AG09319 (cell line): ENCODE measurements around the gene PRKCB.

Source experiments
- DNase-seq: peaks from one replicate; pipeline ENCODE4 v3.0.0-alpha.2; 2010; ENCODE audit warnings: low read depth; ENCODE audit errors: extremely low read depth
- TF ChIP-seq, protein P1 (sequence below): IDR thresholded peaks from 2 replicates; pipeline ENCODE4 v1.5.1; 2011; ENCODE audit warnings: low read depth, mild to moderate bottlenecking, inconsistent platforms, low read length, moderate library complexity

Gene PRKCB

DNA sequence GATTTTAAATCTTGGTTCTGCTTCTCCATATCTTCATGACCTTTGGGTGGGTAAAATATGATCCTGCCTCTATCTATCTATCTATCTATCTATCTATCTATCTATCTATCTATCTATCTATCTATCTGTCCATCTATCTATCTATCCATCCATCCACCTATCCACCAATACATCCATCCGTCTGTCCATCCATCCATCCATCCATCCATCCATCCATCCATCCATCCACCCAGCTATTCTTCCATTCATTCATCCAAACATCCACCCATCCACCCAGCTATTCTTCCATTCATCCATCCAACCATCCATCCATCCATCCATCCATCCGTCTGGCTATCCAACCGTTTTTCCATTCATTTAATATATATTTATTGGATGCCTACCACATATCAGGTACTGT, 11.5 kb downstream of the PRKCB start:
- TF ChIP-seq, protein P1, sequence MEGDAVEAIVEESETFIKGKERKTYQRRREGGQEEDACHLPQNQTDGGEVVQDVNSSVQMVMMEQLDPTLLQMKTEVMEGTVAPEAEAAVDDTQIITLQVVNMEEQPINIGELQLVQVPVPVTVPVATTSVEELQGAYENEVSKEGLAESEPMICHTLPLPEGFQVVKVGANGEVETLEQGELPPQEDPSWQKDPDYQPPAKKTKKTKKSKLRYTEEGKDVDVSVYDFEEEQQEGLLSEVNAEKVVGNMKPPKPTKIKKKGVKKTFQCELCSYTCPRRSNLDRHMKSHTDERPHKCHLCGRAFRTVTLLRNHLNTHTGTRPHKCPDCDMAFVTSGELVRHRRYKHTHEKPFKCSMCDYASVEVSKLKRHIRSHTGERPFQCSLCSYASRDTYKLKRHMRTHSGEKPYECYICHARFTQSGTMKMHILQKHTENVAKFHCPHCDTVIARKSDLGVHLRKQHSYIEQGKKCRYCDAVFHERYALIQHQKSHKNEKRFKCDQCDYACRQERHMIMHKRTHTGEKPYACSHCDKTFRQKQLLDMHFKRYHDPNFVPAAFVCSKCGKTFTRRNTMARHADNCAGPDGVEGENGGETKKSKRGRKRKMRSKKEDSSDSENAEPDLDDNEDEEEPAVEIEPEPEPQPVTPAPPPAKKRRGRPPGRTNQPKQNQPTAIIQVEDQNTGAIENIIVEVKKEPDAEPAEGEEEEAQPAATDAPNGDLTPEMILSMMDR, result no peak
- no peak for DNase-seq

DNA sequence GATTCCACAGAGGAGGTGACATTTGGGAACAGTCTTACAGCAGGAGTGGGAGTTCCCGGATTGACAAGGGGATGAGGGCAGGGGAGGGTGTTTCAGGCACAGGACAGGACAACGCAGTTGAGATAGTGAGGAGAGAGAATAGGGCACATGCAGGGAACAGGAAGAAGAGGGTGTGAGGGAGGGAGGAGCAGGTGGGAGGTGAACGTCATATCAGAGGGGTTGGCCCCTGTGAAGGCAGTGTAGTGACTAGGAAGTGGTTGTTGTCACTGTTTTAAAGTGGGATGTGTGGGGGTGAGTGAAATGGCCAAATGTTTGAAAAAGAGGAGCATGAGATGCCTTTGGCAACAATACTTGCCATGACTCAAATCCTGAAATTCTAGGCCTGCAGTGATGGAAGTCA, 12.2 kb downstream of the PRKCB start:
- TF ChIP-seq, protein P1, result no peak
- no peak for DNase-seq

DNA sequence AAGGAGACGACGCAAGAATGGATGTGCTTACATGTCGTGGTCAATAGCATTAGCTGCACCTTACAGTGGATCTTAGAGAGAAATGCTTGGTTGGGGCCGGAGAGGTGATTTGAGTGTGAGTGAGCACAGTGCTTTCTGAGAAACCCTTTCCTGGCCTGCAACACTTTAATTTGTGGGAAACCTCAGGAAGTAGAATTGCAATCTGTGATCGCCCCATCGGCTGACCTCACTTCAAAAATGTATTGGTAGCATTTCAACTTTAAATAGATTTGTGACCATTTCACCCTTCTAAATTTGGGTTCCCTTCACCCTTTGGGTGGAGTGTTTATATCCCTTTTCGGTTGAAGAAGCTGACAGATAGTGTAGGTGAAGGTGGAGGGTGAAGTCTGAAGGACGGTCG, 13.2 kb downstream of the PRKCB start:
- TF ChIP-seq, protein P1, result no peak
- DNase-seq, result no peak

DNA sequence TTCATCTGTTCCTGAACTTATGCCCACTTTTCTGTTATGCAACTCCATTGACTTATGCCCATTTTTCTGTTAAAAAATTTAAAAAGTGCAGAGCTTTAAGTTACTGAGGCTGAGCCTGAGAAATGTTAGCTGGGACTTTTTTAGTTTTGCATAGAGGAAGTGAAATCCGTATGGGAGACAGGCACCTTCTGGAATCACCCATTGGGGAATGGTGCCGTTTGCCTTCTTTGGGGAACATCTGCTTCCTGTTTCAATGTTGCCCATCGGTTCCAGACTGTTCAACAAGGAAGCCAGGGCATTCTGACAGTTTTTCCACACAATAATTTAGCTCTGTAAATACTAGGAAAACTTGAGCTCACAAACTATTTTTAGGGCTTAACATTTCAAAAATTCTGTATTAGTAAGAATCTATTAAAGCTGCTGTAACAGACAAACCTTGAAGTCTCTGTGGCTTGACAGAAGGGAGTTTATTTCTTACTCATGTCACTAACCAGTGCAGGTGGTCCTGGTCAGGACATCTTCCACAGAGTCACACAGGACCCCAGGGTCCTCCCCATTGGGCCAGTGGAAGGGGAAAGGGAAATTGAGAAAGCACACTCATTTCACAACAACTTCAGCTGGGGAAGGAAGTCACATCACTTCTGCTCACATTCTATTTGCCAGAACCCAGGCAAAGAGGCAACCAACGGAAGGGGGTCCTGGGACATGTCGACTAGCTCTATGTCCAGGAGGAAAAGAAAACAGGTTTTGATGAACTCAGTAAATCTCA, 17.2 kb downstream of the PRKCB start:
- TF ChIP-seq, protein P1, result no peak
- no peak for DNase-seq

DNA sequence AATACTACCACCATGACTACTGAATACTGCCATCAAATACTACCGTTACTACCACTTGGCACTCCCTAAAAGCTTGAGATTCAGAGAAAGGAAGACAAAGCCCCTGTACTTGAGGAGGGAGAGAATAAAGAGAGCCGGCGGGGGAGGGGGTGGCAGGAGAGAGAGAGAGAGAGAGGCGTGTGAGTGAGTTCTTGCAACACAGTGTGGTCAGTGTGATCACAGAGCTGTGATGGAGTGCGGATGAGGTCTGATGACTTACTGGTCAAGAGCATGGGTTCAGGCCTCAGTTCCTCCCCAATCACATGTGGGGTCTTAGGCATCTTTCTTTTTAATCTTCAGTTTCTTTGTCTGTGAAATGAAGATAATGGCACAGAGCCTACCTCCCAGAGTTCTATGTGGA, 19.2 kb downstream of the PRKCB start:
- TF ChIP-seq, protein P1, result no peak
- no peak for DNase-seq

DNA sequence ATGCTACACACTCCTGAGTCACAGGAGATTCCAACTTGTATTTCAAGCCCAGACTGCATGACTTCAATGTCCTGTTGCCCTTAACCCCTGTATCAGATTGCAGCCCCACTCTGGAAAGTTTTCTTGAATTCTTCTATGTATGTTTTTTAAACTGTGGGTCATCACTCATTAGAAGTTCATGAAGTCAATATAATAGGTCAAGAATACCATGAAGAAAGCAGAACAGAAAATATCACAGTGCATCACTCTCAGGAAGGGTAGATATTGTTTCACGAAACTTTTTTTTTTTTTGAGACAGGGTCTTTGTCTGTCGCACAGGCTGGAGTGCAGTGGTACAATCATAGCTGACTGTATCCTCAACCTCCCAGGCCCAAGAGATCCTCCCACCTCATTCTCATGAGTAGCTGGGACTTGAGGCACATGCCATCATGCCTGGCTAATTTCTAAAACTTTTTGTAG, 20.5 kb downstream of the PRKCB start:
- DNase-seq, result no peak
- TF ChIP-seq, protein P1, result no peak

DNA sequence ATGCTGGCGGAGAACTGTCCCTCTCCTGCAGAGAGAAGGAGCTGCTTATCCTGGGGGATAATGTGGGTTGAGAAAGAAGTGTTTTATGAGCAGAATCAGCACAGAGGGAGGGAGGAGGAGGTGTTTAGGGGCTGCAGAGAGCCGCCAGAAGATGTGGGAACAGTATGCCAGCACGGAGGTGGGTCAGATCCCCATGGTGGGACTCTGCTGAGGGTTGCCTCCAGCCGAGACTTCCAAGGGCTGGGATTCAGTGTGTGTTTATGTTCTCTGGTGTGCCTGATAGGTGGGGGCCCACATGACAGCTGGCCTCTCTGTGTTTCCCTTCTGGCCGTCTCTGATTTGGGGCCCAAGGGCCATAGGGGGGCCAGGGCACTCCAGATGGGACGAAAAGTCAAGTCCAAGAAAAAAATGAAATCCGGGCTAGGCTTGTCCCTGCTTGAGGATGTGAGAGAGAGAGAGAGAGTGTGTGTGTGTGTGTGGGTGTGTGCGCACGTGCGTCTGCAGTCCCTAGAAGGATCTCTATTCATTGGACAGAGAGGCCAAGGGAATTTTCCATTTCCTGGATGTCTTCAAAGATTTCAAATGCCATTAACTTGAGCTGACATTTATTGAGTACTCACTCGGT, 21.6 kb downstream of the PRKCB start:
- TF ChIP-seq, protein P1, result no peak
- no peak for DNase-seq
